ENCODE data around the gene SPAG6.

Gene SPAG6

GRCh38 chr10:22460531-22461403 is 115.5 kb downstream of the SPAG6 start:
- Histone ChIP-seq H3K27ac (ENCODE audit: low read length) (no peak overlapping the region), H2AFZ (ENCODE audit: low read length) (no peak overlapping the region), H3K9me2 (replicated peaks; ENCODE audit: insufficient read depth, low read length) (no peaks in the 10 kb centered on the region), H3K4me1 (ENCODE audit: low read length) (no peaks in the 10 kb centered on the region), H3K79me2 (ENCODE audit: low read length) (no peaks in the 10 kb centered on the region), H3K9me3 (replicated peaks; ENCODE audit: insufficient read depth, low read length) (no peaks in the 10 kb centered on the region), H3K36me3 (replicated peaks; ENCODE audit: insufficient read depth, low read length) (no peaks in the 10 kb centered on the region), H3F3A (ENCODE audit: insufficient read depth, low read length) (no peaks in the 10 kb centered on the region), H3K9ac (ENCODE audit: low read length) (no peak overlapping the region), H3K4me3 (ENCODE audit: low read length) (no peak overlapping the region), H3K4me2 (ENCODE audit: low read depth, low read length) (no peak overlapping the region), H3K27me3 (replicated peaks; ENCODE audit: insufficient read depth, low read length) (no peaks in the 10 kb centered on the region), H4K20me1 (ENCODE audit: insufficient read depth, low read length) (no peaks in the 10 kb centered on the region)
- DNase-seq = no peak
- TF ChIP-seq EZH2phosphoT487 (IDR thresholded peaks at IDR 0.05; ENCODE audit: low read length) = no peak
- TF ChIP-seq CTCF (IDR thresholded peaks at IDR 0.05; ENCODE audit: low read length) = no peak
- no peak for TF ChIP-seq EZH2 (optimal IDR thresholded peaks at IDR 0.05; ENCODE audit: low read depth, low read length)

- no peaks in the 10 kb centered on the region for H3K27me3 ChIP-seq (replicated peaks; ENCODE audit: insufficient read depth, low read length)
- H3K9ac ChIP-seq (ENCODE audit: low read length) = no peak overlapping the region
- no peak overlapping the region for H3K27ac ChIP-seq (ENCODE audit: low read length)
- H3K4me1 ChIP-seq (ENCODE audit: low read length) = no peaks in the 10 kb centered on the region
- no peaks in the 10 kb centered on the region for H3K9me2 ChIP-seq (replicated peaks; ENCODE audit: insufficient read depth, low read length)
- H3F3A ChIP-seq (ENCODE audit: insufficient read depth, low read length) = no peaks in the 10 kb centered on the region
- no peak overlapping the region for H3K4me3 ChIP-seq (ENCODE audit: low read length)
- H3K79me2 ChIP-seq (ENCODE audit: low read length) = no peaks in the 10 kb centered on the region
- DNase-seq = no peak
- no peak overlapping the region for H2AFZ ChIP-seq (ENCODE audit: low read length)
- H3K36me3 ChIP-seq (replicated peaks; ENCODE audit: insufficient read depth, low read length) = no peaks in the 10 kb centered on the region
- H3K4me2 ChIP-seq (ENCODE audit: low read depth, low read length) = no peak overlapping the region
- no peaks in the 10 kb centered on the region for H4K20me1 ChIP-seq (ENCODE audit: insufficient read depth, low read length)
- no peaks in the 10 kb centered on the region for H3K9me3 ChIP-seq (replicated peaks; ENCODE audit: insufficient read depth, low read length)
- TF ChIP-seq CTCF (IDR thresholded peaks at IDR 0.05; ENCODE audit: low read length) = no peak
- TF ChIP-seq EZH2phosphoT487 (IDR thresholded peaks at IDR 0.05; ENCODE audit: low read length) = no peak
- TF ChIP-seq EZH2 (optimal IDR thresholded peaks at IDR 0.05; ENCODE audit: low read depth, low read length) = no peak
Measured at GRCh38 chr10:22461891-22462290, 116.6 kb downstream of the SPAG6 start.

GRCh38 chr10:22463255-22463654 is 118.0 kb downstream of the SPAG6 start:
- Histone ChIP-seq H3K36me3 (replicated peaks; ENCODE audit: insufficient read depth, low read length) (no peaks in the 10 kb centered on the region), H3K4me1 (ENCODE audit: low read length) (no peaks in the 10 kb centered on the region), H3K9me2 (replicated peaks; ENCODE audit: insufficient read depth, low read length) (no peaks in the 10 kb centered on the region), H2AFZ (ENCODE audit: low read length) (no peak overlapping the region), H3K27ac (ENCODE audit: low read length) (no peak overlapping the region), H4K20me1 (ENCODE audit: insufficient read depth, low read length) (no peaks in the 10 kb centered on the region), H3K4me3 (ENCODE audit: low read length) (no peak overlapping the region), H3K9ac (ENCODE audit: low read length) (no peak overlapping the region), H3F3A (ENCODE audit: insufficient read depth, low read length) (no peaks in the 10 kb centered on the region), H3K9me3 (replicated peaks; ENCODE audit: insufficient read depth, low read length) (no peaks in the 10 kb centered on the region), H3K4me2 (ENCODE audit: low read depth, low read length) (no peak overlapping the region), H3K79me2 (ENCODE audit: low read length) (no peaks in the 10 kb centered on the region), H3K27me3 (replicated peaks; ENCODE audit: insufficient read depth, low read length) (no peaks in the 10 kb centered on the region)
- DNase-seq = no peak
- no peak for TF ChIP-seq EZH2 (optimal IDR thresholded peaks at IDR 0.05; ENCODE audit: low read depth, low read length)
- TF ChIP-seq CTCF (IDR thresholded peaks at IDR 0.05; ENCODE audit: low read length) = no peak
- TF ChIP-seq EZH2phosphoT487 (IDR thresholded peaks at IDR 0.05; ENCODE audit: low read length) = no peak
